HG03575 (cell line): ENCODE data around the gene GSG1.
"Not testable (repeated sequence)": the region's sequence is repeated elsewhere in the genome, so short reads cannot be mapped to it uniquely, and the experiment has no call there.

Source experiments
- ATAC-seq: cut with Tn5 transposase; IDR thresholded peaks from one replicate; pipeline ENCODE4 v1.9.1; 2021; ENCODE audit not compliant: unreplicated experiment, insufficient number of reproducible peaks, low FRiP score; ENCODE audit errors: extremely low read depth

The GSG1 gene

GRCh38 chr12:13097491-13098011 lies 5.9 kb downstream of the GSG1 start:
- ATAC-seq: no peak

DNA sequence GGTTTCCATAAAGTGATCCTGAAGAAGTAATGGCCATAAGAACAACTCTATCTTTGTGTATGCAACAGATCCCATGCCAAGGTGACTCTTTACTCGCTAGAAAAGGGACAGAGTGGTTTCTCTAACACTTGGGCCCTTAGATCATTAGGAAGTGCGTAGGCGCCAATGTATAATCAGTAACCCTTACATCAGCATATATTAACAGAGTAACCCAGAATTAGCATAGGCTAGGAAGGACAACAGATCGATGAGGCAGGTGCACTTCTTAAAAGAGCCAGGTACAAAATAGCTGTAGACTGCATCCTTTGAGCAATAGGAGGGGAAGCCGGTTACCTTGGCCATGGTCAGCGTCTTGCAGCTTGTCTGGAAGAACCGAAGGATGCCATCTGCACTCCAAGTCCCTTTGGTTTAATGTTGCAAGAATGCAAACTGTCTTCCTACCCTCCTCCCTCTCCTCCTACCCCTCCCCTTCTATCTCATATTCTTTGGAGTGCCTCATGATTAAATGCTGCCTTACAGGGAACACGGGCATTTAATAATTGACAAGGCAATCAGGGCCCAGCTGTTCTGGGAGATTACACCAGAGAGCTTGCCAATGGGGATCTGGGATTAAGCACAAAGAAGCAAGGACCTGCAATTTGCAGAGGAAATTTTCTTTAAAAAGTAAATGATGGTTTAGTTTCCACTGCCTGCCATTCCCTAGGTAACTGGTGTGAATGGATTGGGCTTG lies 8.0 kb downstream of the GSG1 start:
- ATAC-seq: no peak

- ATAC-seq: no peak
These were observed 9.1 kb downstream of the GSG1 start for GRCh38 chr12:13094367-13094766.

- ATAC-seq: no peak
These were observed 9.6 kb downstream of the GSG1 start for GRCh38 chr12:13093848-13094220.

GRCh38 chr12:13093191-13093847 lies 10.1 kb downstream of the GSG1 start:
- no peak for ATAC-seq

DNA sequence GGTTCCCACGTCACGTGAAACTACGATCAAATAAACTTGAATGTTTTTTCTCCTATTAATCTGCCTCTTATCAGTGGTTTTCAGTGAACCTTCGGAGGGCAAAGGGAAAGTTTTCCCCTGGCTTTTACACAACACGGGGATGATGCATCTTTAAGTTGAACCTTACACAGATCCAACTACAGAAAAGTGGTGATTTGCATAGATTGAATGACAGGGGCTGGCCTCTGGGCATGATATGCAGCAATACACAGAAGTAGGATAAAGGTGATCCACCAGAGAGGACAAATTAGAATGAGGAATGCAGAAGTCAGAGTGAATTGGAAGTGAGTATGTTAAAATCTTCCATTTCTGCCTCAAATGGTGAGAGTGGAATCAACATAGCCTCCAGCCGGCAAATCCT lies 11.6 kb downstream of the GSG1 start:
- ATAC-seq: no peak

- ATAC-seq: no peak
These were observed 13.4 kb downstream of the GSG1 start for GRCh38 chr12:13090054-13090453.

- no peak for ATAC-seq
These were observed 15.0 kb downstream of the GSG1 start for GRCh38 chr12:13088496-13088895.

DNA sequence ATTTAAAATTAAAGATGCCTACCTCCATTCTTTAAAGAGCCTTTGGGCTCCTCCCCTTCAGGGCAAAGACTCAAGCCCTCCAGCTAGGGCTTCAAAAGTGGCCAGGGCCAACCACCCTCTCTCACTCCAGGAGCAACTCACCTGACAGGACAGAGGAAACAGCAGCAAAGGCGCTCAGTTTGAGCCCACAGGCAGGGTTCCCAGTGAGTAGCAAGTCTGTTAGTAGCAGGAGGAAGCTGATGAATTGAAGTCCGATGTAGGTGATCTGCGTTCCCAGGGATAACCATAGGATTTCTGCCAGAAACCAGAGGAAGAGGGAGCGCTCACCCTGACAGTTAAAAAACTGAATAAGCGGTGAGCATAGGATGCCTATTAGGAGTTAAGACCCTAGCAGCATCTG lies 15.7 kb downstream of the GSG1 start:
- ATAC-seq: no peak

DNA sequence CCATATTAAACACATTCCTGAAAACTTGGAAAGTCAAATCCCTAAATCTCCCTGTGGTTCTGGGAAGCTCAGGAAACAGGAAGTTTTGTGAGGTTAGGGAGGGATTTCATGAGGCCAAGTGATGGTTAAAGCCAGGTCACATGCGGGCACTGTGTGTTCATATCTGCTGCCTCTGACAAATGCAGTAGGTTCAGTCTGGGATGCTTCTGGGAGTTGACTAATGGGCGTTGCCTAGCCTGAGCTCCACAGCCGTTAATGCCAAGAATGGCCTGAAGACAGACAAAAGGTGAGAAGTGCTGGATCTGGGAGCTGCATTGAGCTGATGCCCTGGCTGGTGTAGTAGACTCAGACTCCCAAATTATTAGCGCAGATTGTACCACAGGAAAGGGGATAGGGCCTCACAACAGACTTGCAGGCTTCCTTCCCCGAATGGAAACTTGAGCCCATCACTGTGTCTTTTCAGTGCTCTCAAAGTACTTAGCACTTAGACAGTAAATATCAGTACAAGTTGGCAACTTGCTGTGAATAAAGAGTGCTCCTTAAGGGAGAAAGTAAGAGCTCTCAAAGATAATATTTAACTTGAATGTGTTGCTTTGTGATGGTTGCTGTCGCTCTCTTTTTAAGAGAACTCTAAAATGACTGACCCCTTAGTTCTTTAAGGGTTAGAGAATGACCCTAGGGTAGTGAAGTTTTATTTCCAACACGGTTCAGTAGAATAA lies 17.3 kb downstream of the GSG1 start:
- no peak for ATAC-seq

GRCh38 chr12:13084898-13085640 lies 18.4 kb downstream of the GSG1 start:
- ATAC-seq: no peak

DNA sequence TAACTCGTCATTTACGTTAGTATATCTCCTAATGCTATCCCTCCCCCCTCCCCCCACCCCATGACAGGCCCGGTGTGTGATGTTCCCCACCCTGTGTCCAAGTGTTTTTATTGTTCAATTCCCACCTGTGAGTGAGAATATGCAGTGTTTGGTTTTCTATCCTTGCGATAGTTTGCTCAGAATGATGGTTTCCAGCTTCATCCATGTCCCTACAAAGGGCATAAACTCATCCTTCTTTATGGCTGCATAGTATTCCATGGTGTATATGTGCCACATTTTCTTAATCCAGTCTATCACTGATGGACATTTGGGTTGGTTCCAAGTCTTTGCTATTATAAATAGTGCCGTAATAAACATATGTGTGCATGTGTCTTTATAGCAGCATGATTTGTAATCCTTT lies 19.8 kb downstream of the GSG1 start:
- not testable (repeated sequence) for ATAC-seq

DNA sequence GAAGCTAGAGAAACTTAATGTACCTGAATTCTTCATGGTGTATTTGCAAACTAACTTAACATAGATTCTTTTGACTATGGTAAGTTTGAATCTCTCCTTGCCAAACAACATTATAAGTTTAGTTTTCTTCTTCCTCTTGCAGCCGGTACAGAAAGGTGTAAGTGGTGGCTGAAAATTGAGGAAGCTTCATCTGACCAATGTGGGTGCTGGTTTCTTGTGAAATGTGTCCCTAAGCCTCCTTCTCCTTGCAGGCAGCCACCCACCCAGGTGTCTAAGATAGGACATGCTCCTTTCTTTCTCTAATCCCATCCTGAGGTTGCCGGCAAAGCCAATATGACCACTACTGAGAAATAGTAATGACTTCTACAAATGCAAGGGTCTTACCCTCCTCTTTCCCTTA lies 20.6 kb downstream of the GSG1 start:
- no peak for ATAC-seq

- no peak for ATAC-seq
These were observed 23.2 kb downstream of the GSG1 start for GRCh38 chr12:13080266-13080665.

- ATAC-seq: no peak
These were observed 24.0 kb downstream of the GSG1 start for GRCh38 chr12:13079440-13079906.

DNA sequence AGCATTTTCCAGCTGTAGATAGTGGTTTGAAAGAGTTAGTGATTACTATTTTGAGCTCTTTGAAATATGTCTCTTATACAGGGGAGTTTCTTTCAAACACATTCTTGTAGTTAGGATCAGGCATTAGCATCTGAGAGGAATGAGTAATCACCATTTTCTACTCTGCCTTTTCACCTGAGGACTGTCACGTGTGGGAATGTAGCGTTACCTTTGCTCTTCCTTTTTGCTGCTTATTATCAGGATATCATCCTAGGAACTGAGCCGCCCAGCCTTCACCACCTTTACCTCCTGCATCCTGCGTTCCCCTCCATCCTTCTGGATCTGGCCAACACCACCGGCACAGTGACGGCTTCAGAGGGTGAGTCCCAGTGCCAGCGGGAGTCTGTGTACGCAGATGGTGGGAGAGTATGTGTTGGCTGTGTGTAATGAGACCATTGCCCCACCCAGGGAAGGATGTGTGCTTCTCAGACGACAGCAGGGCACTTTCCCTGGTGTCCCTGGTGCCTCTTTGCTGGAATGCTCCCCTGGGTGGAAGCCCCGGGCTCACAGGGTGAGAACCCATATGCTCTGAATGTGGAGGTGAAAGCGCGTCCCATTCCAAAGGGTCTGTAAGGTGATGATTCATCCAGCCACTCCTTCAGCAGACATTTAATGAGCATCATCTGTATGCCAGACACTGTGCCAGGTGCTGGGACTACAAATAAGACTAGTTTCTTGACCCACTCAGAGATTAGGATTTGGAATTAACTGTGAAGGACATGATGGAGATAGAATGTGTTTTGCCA lies 27.5 kb downstream of the GSG1 start:
- no peak for ATAC-seq

DNA sequence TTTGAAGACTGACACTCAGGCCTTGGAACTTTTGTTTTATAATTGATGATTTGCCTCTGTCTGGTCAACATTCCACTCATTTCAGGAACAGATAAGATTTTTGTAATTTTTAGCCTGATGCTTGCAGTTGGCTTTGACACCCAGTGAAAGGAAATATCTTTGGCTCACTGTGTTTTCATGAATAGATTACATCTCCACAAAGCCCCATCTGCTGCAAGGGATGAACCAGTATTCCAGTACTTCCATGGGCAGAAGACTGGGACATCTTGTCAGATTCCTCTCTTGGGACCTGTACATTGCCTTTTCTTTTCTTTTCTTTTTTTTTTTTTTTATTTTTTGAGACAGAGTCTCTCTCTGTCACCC lies 28.4 kb downstream of the GSG1 start:
- ATAC-seq: no peak

GRCh38 chr12:13074396-13075117 lies 28.9 kb downstream of the GSG1 start:
- ATAC-seq: no peak
